GM18502 (cell line): Measurements from ENCODE around the gene PRPF4.

Source experiments
- ATAC-seq: cut with Tn5 transposase; IDR thresholded peaks from one replicate; pipeline ENCODE4 v1.9.1; 2021; ENCODE audit warnings: mild to moderate bottlenecking; ENCODE audit not compliant: unreplicated experiment, poor library complexity

PRPF4 gene

GRCh38 chr9:113309204-113309813 lies 33.9 kb downstream of the PRPF4 start:
- ATAC-seq, result no peak

GRCh38 chr9:113310538-113310937 lies 35.1 kb downstream of the PRPF4 start:
- no peak for ATAC-seq

GRCh38 chr9:113311961-113312360 lies 36.5 kb downstream of the PRPF4 start:
- no peak for ATAC-seq

- no peak for ATAC-seq
These were observed 37.8 kb downstream of the PRPF4 start for GRCh38 chr9:113313261-113313660.

DNA sequence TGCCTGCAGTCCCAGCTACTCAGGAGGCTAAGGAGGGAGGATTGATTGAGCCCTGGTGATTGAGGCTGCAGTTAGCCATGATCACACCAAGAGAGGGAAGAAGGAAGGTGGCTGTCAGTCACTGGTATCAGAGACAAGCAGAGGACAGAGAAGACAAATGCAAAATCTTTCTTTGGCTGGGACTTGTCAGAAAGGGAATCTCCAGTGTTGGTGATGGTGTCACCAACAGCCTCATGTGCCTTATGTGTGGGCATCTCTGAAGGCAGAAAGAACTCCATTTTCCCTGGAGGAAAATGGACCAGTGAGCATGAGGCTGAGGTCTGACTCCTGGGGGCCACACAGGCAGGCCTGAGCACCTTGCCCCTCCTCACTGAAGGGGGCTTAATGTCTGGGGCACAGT lies 39.8 kb downstream of the PRPF4 start:
- ATAC-seq, result no peak

DNA sequence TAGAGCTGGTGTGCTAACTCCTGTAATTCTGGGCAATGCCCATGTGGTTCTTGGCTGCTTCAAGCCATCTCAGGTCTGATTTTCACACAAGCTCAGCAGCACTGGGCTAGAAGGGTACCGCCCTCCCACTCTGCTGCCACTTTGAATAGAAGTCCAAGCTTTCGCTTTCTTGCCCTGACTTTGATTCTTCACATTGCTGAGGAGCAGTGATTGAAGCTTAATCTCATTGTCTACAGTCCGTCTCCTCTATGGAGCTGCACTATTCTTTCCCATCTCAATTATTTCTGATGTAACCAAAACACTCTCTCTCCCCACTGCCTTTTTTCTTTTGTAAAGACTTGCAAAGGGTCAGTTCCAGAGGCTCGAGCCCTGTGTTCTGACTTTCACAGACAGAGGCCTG lies 40.6 kb downstream of the PRPF4 start:
- no peak for ATAC-seq

DNA sequence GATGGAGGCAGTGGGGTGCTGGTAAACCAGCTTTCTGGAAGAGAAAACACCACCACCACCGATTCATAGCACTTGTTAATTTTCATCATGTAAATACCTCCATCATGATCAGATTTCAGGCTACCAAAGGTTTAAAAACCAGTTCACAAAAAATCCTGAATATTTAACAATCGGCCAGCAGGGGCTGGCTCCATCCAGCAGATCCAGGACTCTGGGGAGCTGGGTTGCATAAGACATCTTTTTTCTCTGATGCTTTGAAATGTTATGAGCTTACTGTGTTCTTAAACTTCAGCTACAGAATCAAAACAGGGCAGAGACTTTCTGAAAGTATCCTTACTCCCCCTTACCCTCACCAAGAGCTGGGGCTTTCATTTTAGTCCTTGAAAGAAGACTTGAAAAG lies 42.3 kb downstream of the PRPF4 start:
- ATAC-seq, result no peak

GRCh38 chr9:113319054-113319453 lies 43.6 kb downstream of the PRPF4 start:
- no peak for ATAC-seq

GRCh38 chr9:113320051-113320450 lies 44.6 kb downstream of the PRPF4 start:
- no peak for ATAC-seq

GRCh38 chr9:113322671-113323070 lies 47.2 kb downstream of the PRPF4 start:
- ATAC-seq, result no peak

- no peak for ATAC-seq
These were observed 50.8 kb downstream of the PRPF4 start for GRCh38 chr9:113326230-113326629.

- ATAC-seq, result no peak
These were observed 52.8 kb downstream of the PRPF4 start for GRCh38 chr9:113328045-113328782.

- ATAC-seq, result no peak
These were observed 56.3 kb downstream of the PRPF4 start for GRCh38 chr9:113331780-113332179.

GRCh38 chr9:113337714-113338113 lies 62.3 kb downstream of the PRPF4 start:
- no peak for ATAC-seq

DNA sequence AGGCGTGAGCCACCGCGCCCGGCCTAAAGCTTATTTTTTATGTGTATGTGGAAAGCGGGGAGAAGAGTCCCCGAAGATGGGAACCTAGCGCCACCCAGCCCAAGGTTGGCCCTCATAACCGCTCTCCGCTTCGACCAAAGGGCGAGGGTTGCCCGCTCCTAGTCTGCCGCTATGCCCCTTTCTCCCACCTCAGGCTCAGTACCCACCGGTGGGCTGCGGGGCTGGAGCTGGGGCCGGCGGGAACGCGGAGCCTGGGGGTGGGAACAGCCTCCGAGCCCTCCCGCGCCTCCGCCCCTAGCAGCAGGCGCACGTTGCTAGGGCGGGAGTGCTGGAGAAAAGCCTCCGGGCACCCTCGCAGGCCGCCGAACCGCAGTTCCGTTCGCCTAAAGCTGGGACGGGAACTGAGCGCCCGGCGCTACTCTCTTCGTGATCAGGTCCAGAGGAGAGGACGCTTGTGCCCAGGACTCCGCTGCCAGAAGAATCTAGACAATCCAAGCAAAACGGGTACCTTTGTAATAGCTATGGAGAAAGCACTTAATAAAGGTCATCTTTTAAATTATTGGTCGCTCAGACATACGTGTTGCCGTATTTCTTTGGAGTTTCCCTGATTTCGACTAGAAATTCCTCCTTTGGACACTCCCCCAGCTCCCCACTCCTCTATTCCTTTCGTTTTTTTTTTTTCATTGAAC lies 64.7 kb downstream of the PRPF4 start, which contains the start of gene WDR31:
WDR31 (minus strand) TSS at position 265 of the 689 bp plus-strand sequence. CDS start 8,253 bp downstream, outside the sequence.
- peak; percentile 99 for ATAC-seq

DNA sequence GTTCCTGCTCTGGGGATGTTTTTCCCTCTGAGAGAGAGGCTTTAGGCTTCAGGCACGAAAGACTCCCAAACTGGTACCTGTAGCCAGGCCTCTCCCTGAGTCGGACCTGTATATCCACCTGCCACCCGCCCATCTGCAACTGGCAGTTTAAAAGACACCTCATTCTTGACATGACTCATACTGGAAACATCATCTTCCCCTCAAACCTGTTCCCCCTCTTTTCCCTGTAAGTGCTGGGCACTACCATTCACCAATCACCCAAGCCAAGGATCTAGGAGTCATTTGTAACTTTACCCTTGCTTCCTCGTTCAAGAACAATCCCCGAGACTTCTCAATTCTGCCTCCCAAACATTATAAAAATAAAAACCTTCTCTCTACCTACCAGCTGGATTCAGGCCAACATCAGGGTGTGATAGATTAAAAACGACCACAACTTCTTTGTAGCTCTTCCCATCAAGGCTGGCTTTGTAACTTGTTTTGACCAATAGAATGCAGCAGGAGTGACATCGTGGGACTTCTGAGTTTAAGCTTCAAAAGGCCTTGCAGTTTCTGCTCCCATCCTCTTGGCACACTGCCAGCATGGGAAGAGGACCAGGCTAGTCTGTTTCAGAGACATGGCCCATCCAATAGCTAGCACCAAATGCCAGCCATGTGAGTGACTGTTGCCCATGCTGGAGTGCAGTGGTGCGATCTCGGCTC lies 66.4 kb downstream of the PRPF4 start:
- no peak for ATAC-seq
